ENCODE results near the gene VKORC1L1. TPM values are rescaled to one million over a fixed set of nuclear protein-coding genes. Genes with fewer than 3 reads are reported as not detected.
"Not testable (repeated sequence)": the region's sequence is repeated elsewhere in the genome, so short reads cannot be mapped to it uniquely, and the experiment has no call there.

VKORC1L1 gene
- total RNA-seq, 4 donors from 2014 or later: 5.0 to 11.0 (median 9.4) TPM

DNA sequence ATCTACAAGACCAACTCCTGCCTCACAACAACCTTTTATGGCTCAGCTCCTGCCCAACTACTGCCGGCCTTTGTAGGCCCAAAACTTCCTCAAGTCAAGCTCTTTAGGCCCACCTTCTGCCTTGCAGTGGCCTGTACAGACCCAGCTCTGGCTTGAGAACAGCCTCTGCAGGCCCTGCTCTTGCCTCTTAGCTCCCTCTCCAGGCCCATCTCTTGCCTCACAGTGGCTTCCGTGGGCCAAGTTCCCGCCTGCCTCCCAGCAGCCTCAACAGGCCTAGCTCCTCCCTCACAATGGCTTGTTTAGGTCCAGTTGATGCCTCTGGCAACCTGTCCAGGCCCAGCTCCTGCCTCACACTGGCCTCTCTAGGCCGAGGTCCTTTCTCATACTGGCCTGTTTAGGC is 32.4 kb upstream of the VKORC1L1 start:
- TF ChIP-seq CTCF (IDR thresholded peaks at IDR 0.05): no peak
- no peak for TF ChIP-seq POLR2A (IDR thresholded peaks at IDR 0.05)
- Histone ChIP-seq H3K27ac (no peak overlapping the region), H3K27me3 (no peaks in the 10 kb centered on the region), H3K4me1 (no peaks in the 10 kb centered on the region), H3K9me3 (no peaks in the 10 kb centered on the region), H3K4me3 (no peak overlapping the region), H3K36me3 (no peaks in the 10 kb centered on the region)
- DNase-seq: no peak

GRCh38 chr7:65843616-65844015 is 29.3 kb upstream of the VKORC1L1 start:
- not testable (repeated sequence) for H3K4me3 ChIP-seq, H3K4me1 ChIP-seq, H3K9me3 ChIP-seq, H3K27me3 ChIP-seq, DNase-seq, H3K27ac ChIP-seq, H3K36me3 ChIP-seq

- no peak for TF ChIP-seq CTCF (IDR thresholded peaks at IDR 0.05)
- TF ChIP-seq POLR2A (IDR thresholded peaks at IDR 0.05): no peak
- Histone ChIP-seq H3K36me3 (no peaks in the 10 kb centered on the region), H3K4me1 (no peaks in the 10 kb centered on the region), H3K27ac (no peak overlapping the region), H3K27me3 (no peaks in the 10 kb centered on the region), H3K4me3 (no peak overlapping the region), H3K9me3 (no peaks in the 10 kb centered on the region)
- peak in 1 of 3 donors; percentile 48 for DNase-seq
Observed at GRCh38 chr7:65846008-65846570, 26.8 kb upstream of the VKORC1L1 start.

DNA sequence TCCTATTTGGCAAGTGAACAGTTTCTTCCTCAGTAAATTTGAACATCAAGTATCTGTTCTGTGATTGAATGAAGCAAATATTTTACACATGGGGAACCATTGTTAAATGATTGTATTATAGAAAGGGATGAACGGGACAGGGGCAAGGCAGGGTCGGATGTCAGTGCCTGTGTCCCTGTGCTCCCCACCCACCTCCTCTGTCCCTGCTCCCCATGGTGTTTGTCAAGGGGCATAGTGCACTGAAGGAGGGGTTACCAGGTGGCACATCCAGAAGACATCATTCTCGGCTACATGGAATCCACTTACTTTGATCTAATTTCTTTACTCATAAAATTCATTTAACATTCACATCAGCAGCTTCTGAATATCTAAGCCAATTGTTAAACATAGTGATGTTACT is 19.4 kb upstream of the VKORC1L1 start:
- H3K27ac ChIP-seq, H3K9me3 ChIP-seq, H3K27me3 ChIP-seq, H3K4me1 ChIP-seq, H3K4me3 ChIP-seq, DNase-seq, H3K36me3 ChIP-seq: not testable (repeated sequence)

- H3K4me3 ChIP-seq, H3K9me3 ChIP-seq, H3K4me1 ChIP-seq, DNase-seq, H3K27me3 ChIP-seq, H3K27ac ChIP-seq, H3K36me3 ChIP-seq: not testable (repeated sequence)
Observed at GRCh38 chr7:65853892-65854291, 19.0 kb upstream of the VKORC1L1 start.

DNA sequence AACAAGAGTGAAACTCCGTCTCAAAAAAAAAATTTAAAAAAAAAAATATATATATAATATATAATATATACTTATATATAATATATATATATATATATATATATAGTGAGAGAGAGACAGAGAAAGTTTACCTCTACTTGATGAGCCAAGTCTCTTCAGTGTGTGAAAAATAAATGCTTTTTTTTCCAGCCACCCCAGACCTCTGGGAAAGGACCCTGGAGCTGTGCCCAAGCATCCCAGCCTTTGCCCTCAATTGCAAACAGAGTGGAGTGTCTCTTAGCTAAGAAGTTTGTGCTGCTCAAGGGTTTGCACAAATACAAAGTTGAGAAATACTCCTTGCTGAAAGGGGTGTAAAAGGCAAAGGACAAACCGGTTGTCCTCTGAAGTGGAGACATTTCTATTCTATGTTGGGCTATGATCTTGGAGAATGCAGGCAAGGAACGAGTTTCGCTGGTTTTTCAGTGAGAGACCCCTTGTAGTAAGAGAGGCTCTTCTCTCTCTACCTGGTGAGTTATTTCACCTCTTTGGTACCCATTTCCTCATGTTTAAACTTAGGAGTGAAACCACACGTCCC is 15.5 kb upstream of the VKORC1L1 start:
- not testable (repeated sequence) for H3K27me3 ChIP-seq, H3K9me3 ChIP-seq, DNase-seq, H3K4me1 ChIP-seq, H3K27ac ChIP-seq, H3K4me3 ChIP-seq, H3K36me3 ChIP-seq

DNA sequence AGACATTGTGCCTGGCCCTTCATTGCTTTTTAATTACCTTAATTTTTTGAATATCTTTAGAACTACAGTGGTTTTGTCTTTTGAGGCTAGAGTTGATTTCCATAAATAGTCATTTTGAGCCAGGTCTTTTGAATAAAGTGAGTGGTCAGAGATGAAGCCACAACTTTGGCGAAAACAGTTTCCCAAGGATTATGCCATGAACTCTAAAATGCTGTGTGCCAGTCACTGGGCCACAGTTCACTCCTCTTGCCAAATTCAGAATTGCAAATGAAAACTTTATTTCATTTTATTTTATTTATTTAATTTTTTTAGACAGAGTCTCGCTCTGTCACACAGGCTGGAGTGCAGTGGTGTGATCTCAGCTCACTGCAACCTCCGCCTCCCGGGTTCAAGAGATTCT is 14.2 kb upstream of the VKORC1L1 start:
- H3K4me1 ChIP-seq, DNase-seq, H3K9me3 ChIP-seq, H3K4me3 ChIP-seq, H3K27me3 ChIP-seq, H3K36me3 ChIP-seq, H3K27ac ChIP-seq: not testable (repeated sequence)

DNA sequence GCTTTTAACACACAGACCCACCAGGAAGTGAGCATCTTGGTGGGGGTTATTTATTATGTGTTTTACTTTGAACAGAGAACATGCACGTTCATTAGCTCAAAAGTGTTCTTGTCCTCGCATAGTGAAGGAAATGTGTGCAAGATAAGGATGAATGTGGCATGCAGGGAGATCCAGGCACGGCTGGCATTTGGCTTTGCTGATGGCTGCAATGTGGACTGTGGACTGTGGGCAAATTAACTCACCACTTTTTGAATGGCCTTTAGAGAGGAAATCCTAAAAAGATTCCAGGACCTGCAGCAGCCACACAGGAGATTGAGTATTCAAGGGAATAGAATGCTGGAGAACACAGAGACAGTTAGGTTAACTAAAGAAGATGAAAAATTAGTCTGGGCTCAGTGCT is 6.6 kb upstream of the VKORC1L1 start:
- not testable (repeated sequence) for H3K9me3 ChIP-seq, H3K27ac ChIP-seq, DNase-seq

GRCh38 chr7:65867681-65868080 is 5.2 kb upstream of the VKORC1L1 start:
- not testable (repeated sequence) for DNase-seq, H3K4me1 ChIP-seq, H3K27ac ChIP-seq, H3K36me3 ChIP-seq, H3K9me3 ChIP-seq, H3K4me3 ChIP-seq, H3K27me3 ChIP-seq

More for the DNA sequence above, 6.6 kb upstream of the VKORC1L1 start:
- H3K4me3 ChIP-seq, H3K4me1 ChIP-seq, H3K36me3 ChIP-seq, H3K27me3 ChIP-seq: not testable (repeated sequence)

DNA sequence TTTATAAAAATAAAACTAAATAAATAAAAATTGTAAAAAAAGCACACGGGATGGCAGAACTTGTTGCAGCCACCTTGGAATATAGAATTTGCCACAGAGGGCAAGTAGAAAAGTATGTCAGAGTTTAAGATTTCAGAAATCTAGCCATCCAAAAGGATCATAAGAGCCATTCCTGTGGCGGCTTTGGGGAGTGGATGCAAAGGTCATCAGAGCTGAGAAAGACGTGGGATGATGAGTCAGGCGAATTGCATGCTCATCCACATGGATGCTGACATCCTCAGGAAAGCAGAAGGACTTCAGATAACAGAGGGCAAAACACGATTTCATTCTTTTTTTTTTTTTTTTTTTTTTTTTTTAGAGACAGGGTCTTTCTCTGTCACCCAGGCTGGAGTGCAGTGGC is 3.6 kb upstream of the VKORC1L1 start:
- peak in 1 of 3 donors; percentile 64 for DNase-seq
- not testable (repeated sequence) for H3K27ac ChIP-seq, H3K36me3 ChIP-seq, H3K4me3 ChIP-seq, H3K4me1 ChIP-seq, H3K27me3 ChIP-seq, H3K9me3 ChIP-seq

DNA sequence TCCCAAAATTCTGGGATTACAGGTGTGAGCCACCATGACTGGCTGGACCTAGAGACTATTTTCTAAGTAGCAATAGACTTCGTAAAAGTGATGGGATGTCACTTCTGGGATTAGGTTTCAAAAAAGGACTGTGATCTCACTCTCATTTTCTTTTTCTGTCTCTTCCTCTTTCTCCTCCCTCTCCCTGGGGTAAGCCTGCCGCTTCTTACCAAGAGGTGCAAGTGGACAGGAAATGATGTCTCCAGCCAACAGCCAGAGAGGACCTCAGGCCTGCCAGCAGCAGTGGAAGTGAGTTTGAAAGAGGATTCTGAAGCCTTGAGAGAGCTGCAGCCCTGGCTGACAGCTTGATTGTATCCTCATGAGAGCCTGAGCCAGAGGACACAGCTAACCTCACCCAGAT is 1.4 kb upstream of the VKORC1L1 start:
- H3K4me3 ChIP-seq, H3K4me1 ChIP-seq, H3K27me3 ChIP-seq, DNase-seq, H3K9me3 ChIP-seq, H3K36me3 ChIP-seq, H3K27ac ChIP-seq: not testable (repeated sequence)

GRCh38 chr7:65873582-65874193 is 814 bp downstream of the VKORC1L1 start:
- peak; percentile 22 to 59 (median 52) for DNase-seq
- Histone ChIP-seq H3K4me3 (peak overlapping the region; percentile 88 to 98 (median 94)), H3K27ac (peak overlapping the region; percentile 80 to 90 (median 84))
- not testable (repeated sequence) for H3K36me3 ChIP-seq, H3K4me1 ChIP-seq, H3K27me3 ChIP-seq, H3K9me3 ChIP-seq

GRCh38 chr7:65875715-65876114 is 2.8 kb downstream of the VKORC1L1 start:
- H3K4me3 ChIP-seq, H3K36me3 ChIP-seq, DNase-seq, H3K27me3 ChIP-seq, H3K4me1 ChIP-seq, H3K9me3 ChIP-seq, H3K27ac ChIP-seq: not testable (repeated sequence)

Measured in Peyer's patch (tissue), 4 donors.